ENCODE data around the gene SNX9. TPM values are rescaled to one million over a fixed set of nuclear protein-coding genes. Genes with fewer than 3 reads are reported as not detected.

The SNX9 gene
- total RNA-seq, 1 experiment from 2014 or later = 24.8 TPM

- Histone ChIP-seq H3K4me1 (ENCODE audit: insufficient read depth, low read length, poor library complexity, severe bottlenecking) (no peaks in the 10 kb centered on the region), H3K4me3 (ENCODE audit: low read depth, low read length, poor library complexity, severe bottlenecking) (no peak overlapping the region), H3K36me3 (ENCODE audit: insufficient read depth, low read length, poor library complexity, severe bottlenecking) (no peaks in the 10 kb centered on the region), H3K27me3 (replicated peaks; ENCODE audit: insufficient read depth, low read depth, low read length, poor library complexity) (no peaks in the 10 kb centered on the region), H3K27ac (ENCODE audit: low read depth, low read length, poor library complexity, severe bottlenecking) (no peak overlapping the region), H3K9me3 (ENCODE audit: low read depth, low read length, poor library complexity, severe bottlenecking) (peaks cover 8% of the 10 kb centered on the region)
- DNase-seq (ENCODE audit: low spot score) = no peak
- TF ChIP-seq CTCF (conservative IDR thresholded peaks at IDR 0.05; ENCODE audit: low read depth, low read length) (no peak), EZH2 (IDR thresholded peaks at IDR 0.05; ENCODE audit: borderline replicate concordance, low read depth, low read length, poor library complexity, severe bottlenecking) (no peak)
- ChIA-PET POLR2A (ENCODE audit: low non-redundant PET) (no interaction called here), CTCF (no interaction called here)
- BruUV-seq (replicated peaks) = no TSS peak
- intact Hi-C loops (cut with micrococcal nuclease; ENCODE audit: unreplicated experiment) = no loop called here
Observed at GRCh38 chr6:157959451-157960227, 136.6 kb downstream of the SNX9 start.

- CTCF ChIA-PET = no interaction called here
- peaks cover 8% of the 10 kb centered on the region for H3K9me3 ChIP-seq (ENCODE audit: low read depth, low read length, poor library complexity, severe bottlenecking)
- no peak for TF ChIP-seq CTCF (conservative IDR thresholded peaks at IDR 0.05; ENCODE audit: low read depth, low read length)
- no peak for TF ChIP-seq EZH2 (IDR thresholded peaks at IDR 0.05; ENCODE audit: borderline replicate concordance, low read depth, low read length, poor library complexity, severe bottlenecking)
- no peak for DNase-seq (ENCODE audit: low spot score)
- no peak overlapping the region for H3K27ac ChIP-seq (ENCODE audit: low read depth, low read length, poor library complexity, severe bottlenecking)
- no peaks in the 10 kb centered on the region for H3K27me3 ChIP-seq (replicated peaks; ENCODE audit: insufficient read depth, low read depth, low read length, poor library complexity)
- no peaks in the 10 kb centered on the region for H3K36me3 ChIP-seq (ENCODE audit: insufficient read depth, low read length, poor library complexity, severe bottlenecking)
- BruUV-seq (replicated peaks) = no TSS peak
- no peaks in the 10 kb centered on the region for H3K4me1 ChIP-seq (ENCODE audit: insufficient read depth, low read length, poor library complexity, severe bottlenecking)
- intact Hi-C loops (cut with micrococcal nuclease; ENCODE audit: unreplicated experiment) = no loop called here
- no peak overlapping the region for H3K4me3 ChIP-seq (ENCODE audit: low read depth, low read length, poor library complexity, severe bottlenecking)
- POLR2A ChIA-PET (ENCODE audit: low non-redundant PET) = no interaction called here
Observed at GRCh38 chr6:157961153-157961831, 138.2 kb downstream of the SNX9 start.

- POLR2A ChIA-PET (ENCODE audit: low non-redundant PET) = no interaction called here
- TF ChIP-seq CTCF (conservative IDR thresholded peaks at IDR 0.05; ENCODE audit: low read depth, low read length) = no peak
- TF ChIP-seq EZH2 (IDR thresholded peaks at IDR 0.05; ENCODE audit: borderline replicate concordance, low read depth, low read length, poor library complexity, severe bottlenecking) = no peak
- DNase-seq (ENCODE audit: low spot score) = no peak
- Histone ChIP-seq H3K4me3 (ENCODE audit: low read depth, low read length, poor library complexity, severe bottlenecking) (no peak overlapping the region), H3K27ac (ENCODE audit: low read depth, low read length, poor library complexity, severe bottlenecking) (no peak overlapping the region), H3K27me3 (replicated peaks; ENCODE audit: insufficient read depth, low read depth, low read length, poor library complexity) (no peaks in the 10 kb centered on the region), H3K36me3 (ENCODE audit: insufficient read depth, low read length, poor library complexity, severe bottlenecking) (no peaks in the 10 kb centered on the region), H3K9me3 (ENCODE audit: low read depth, low read length, poor library complexity, severe bottlenecking) (peaks cover 8% of the 10 kb centered on the region), H3K4me1 (ENCODE audit: insufficient read depth, low read length, poor library complexity, severe bottlenecking) (no peaks in the 10 kb centered on the region)
- BruUV-seq (replicated peaks) = no TSS peak
- CTCF ChIA-PET = no interaction called here
- intact Hi-C loops (cut with micrococcal nuclease; ENCODE audit: unreplicated experiment) = no loop called here
Observed at GRCh38 chr6:157961832-157962575, 139.0 kb downstream of the SNX9 start.
